Measurements from ENCODE around the gene DAPL1.

DAPL1 gene, protein sequence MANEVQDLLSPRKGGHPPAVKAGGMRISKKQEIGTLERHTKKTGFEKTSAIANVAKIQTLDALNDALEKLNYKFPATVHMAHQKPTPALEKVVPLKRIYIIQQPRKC

DNA sequence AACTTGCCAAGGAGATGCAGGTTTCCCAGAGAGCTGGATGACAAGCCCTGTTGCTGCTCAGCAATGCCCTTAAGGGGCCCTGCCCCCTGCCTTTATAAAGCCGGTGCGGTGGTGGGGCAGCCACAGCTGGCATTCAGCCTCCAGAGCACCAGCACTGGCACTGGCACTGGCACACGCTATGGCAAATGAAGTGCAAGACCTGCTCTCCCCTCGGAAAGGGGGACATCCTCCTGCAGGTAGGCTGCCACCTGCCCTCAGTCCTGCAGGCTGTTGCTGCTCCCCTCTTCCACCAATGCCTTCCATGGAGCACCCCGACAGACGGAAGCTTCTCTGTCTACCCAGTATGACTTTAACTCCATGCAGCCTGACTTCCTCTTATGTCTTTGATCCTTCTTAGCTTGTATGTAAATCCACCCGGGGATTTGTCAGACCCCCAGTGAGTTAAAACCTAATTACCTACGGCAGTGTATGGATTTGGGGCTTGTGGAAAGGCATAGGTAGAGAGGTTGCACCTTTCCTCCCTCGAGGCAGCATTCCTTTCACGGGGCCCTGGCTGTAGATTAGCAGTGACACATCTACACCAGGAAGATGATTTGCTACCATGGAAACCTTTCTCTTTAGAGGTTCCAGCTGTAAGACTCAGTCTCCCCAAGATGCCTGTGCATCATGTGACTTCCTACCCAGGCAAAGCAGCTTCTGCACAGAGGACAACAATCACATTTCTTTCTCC lies at the start of gene DAPL1:
TSS of gene DAPL1 (plus strand) at position 123 of the 730 bp plus-strand sequence. CDS start at position 179, 56 bp downstream.
- no peak for DNase-seq

DNA sequence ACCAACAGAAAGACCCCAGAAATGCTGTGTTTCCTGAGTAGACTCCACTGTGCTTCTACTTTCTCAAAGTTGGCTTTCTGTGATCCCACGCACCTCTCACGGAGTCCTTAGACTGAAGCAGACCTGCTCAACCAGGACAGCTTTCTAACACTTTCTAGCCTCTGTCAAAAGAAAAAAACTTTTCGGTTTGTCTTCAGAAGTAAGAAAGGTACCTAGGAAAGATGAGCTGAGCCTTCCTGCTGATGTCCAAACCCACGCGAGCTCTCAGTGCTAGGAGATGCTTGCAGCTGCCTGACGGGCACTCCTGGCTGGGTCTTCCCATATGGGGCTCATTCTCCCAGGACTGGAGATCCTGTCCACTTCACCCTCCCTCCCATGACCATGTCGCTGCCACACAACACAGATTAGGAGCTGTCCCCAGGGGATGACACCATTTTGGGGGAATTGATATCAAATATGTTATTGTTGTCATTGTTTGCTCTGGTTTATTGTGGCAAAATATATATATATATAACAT lies 49.2 kb upstream of the DAPL1 start:
- DNase-seq, result no peak

DNA sequence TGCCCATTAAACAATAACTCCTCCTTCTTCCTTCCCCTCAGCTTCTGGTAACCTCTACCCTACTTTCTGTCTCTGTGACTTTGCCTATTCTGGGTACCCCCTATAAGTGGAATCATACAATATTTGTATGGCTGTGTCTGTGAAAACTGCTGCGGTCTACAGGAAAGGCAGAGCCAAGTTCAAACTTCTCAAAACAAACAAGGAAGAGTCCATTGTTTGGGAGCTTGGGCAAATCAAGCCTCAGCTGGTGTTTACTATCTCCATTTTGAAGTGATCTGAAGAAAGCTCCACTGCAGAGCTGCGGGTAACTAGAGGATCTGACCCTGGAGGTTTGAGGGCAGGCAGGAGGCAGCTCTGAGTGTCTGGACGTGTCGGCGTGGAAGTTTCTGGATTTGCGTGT lies 48.6 kb upstream of the DAPL1 start:
- DNase-seq, result no peak

DNA sequence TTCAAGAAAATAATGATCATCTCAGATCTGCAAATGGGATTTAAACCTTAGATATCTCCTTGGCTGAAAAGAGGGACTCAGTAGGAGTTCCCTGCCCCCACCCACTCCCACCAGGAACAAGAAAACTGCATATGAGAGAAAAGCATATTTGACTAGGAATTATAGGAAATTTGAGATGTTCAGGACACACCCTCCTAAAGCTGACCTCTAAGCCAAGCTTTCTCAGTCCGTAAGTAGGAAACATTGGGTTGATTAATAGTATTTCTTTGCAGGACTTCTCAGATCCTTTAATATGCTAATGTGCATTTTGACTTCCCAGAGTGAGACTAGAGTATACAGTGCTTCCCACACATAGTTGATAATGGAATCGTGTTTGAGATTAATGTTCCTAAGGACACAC lies 47.8 kb upstream of the DAPL1 start:
- DNase-seq, result no peak

DNA sequence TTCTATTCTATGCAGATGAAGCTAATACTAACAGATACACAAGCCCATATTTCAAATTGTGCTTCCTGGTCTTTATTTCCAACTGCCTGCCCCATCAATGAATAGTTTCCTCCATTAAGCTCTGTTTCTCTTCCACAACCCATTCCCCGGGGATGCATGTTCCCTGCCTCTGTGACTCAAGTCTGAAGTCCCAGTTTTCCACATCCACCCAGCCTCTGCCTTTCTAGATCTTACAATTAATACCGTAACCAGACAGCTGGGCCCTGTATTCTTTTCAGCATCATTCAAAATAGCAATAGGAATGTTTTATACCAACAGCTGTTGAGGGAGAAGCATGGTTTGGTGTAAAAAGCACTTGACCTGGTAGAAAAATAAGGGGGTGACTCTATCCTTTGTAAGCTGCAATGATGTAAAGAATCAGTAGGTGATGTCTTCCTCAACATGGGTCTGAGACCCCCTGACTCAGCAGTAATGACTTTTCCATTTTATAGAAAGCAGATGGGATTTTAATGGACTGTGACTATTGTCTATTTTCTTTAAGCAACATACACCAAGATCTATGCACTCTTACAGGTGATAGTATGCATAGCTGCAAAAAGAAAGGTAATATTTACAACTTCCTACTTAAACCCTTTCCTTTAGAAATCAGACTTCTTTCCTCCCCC lies 46.1 kb upstream of the DAPL1 start:
- no peak for DNase-seq

DNA sequence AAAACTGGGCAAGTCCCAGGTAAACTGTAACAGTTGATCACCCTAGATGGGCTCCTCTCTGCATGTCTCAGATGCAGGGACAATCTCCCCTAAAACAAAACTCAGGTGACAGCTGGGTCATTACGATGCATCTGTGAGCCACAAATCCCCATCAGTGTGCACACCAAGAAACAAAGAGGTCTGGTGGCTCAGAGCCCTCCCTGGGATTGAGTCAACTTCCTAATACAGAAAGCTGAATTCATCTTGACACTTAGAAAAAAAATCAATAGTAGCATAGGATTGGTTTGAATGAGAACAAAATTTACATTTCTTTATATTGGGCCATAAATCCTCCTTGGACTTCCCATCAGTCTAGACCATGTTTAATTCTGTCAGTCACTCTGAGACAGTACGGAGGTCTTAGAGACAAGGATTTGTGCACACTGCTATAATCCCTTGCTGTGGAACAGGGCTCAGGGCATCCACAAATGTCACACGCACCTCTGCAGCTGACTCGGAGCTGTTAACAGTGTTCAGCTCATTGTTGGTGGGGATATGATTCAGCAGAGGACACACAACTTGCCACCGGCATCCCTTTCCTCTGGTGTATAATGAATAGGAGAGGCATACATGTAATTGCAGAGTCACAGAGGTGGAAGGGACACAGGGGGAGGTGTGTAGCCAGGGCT lies 44.5 kb upstream of the DAPL1 start:
- DNase-seq, result no peak

DNA sequence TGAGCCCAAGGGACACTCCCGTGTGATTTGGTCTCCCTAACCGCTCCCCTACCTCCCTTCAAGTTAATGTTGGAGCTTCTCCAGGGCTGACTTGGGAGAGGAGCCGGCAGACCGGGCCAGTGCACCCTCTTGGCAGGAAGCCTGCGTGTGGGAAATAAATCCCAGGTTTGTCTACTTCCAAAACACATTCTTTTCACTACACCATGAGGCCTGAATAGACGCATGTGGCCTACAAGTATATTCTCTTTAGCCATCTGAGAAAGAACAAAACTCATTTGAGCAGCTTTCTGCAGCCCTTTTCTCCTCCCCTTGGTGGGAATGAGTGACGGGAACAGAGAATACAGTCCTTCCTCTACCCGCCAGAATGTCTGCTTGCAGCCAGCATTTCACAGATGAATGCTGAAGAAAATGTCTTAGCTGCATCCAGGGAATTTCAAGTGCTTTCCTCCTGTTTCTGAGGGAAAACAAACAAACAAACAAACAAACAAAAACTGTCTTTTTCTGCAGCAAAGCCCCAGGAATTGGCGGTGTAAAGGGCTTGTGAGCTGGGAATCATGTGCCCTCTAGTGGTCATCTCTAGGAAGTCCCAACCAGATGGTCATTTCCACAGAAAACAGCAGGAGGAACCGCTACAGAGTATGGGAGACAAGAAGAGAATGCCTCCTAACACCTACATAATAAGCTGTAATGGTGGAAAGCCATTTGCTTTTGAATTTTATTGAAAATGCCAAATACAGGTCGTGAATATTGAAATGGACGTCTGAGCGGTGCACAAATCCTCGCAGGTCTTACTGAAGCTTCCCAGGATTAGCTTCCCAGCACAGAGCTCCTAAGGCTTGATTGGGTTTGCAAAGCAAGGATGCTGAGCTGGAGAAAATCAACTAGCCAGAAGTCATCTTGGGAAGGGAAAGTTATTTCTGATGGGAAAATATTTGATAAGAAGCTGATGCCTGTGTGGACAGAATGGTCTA lies 41.2 kb upstream of the DAPL1 start:
- DNase-seq, result no peak

DNA sequence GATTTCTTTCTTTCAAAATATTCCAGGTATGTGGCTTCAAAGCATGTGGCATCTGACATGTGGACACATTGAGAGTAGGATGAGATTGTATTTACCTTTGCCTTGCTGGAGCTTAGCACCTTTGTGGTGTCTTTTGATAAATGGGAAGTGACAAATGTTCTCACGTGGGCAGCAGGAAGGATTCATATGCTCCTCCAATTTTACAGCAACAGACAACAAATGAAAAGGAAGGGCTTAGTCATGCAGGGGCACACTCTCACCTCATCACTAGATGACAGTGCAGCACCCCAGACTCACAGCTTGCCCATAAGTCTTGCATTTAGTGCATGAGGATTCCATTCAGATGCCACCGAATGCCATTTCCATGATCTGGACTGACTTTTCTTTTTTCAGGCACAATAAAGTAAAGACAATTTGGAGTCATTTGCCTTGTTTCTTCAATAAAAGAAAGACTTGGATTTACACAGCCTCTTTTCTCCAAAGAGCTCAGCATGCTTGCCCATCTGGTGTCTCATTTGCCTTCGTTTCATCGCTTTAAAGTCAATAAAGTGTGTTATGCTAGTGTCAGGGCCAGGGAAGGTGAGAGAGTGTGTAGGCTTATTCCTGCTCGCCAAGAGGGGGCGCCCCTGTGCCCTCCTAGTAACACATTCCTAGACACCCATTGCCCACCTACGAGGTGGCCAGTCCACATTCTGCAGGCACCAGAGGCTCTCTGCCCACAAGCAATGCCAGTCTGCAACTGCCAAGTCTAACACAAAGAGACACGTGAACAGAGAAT lies 39.6 kb upstream of the DAPL1 start:
- no peak for DNase-seq

DNA sequence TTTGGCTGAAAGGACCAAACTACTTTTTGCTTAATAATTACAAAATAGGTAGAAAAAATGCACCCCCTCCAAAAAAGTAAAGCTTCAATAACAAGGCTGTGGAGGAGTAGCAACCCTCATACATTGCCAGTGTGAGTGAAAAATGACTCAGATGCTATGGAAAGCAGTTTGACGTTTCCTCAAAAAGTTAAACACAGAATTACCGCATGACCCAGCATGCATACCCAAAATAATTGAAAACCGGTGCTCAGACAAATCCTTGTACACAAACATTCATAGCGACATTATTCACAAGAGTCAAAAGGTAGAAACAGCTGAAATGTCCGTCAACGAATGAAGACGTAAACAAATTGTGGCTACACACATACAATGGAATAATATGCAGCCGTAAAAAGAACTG lies 38.8 kb upstream of the DAPL1 start:
- no peak for DNase-seq

DNA sequence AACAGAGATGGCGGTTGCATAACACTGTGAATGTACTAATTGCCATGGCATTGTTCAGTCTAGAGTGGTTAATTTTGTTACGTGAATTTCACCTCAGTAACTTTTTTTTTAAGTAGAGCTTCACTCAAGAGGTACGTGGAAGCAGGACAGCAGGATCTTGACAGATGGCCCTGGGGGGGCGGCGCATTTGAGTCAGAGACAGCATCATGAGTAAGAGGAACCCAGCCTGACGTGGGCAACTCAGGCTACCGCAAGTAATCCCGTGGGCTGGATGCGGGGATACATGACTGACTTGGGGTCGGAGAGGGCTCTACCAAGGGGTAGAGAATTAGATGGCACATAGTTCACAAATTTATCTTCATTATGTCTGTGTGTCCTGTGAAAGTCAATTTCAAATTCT lies 38.1 kb upstream of the DAPL1 start:
- DNase-seq, result no peak

DNA sequence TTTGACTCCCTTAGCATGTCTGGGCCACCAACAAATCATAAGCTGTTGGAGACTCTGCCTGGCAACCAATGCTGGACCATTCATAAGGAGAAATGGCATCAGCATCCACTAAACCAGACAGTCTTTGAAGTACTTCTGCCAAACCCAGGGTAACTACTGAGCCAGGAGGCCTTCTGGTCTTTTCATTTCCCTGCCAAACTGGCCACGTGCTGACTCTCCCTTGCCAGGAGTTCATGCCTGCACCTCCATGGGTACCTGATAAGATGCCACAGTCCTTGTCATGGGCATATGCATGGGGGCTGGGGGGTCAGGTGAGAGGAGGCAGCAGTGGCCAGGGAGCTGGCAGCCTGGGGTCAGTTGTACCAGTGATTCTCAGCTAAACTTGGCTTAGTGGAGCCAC lies 34.2 kb upstream of the DAPL1 start:
- DNase-seq, result no peak

DNA sequence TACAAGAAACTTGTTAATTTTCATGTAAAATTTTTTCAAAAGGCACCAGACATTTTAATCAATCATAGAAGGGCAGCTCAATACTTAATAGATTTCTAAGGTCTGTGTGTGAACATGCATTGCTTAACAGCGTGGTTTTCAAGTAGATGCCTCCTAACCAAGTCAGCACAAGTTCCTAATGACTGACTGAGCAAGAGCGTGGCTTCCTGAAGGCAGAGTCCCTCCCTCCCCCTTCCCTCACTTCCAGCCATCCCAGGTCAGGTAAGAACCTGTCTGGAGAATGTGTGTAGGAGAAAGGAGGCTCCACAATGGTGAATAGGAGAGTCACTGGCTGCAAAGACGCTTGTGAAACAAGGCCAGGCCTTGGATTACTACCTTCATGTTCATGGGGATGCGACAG lies 33.5 kb upstream of the DAPL1 start:
- DNase-seq, result no peak

DNA sequence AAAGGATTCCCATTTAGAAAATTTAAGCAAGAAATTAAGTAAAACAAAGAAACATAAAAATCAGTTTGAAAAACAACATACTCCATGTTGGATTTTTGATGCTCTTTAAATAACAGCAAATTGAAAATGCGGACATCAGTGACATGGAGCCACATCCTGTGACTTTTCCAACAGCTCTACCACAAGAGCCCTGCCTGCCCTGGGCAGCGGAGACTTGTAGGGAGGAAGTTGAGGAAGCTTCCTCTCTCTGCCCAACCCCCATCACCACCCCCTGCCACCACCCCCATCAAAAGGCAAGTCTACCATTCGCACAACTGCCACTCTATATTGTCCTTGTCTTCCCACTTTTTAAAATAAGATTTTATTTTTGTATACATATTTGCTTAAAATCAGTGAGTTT lies 32.8 kb upstream of the DAPL1 start:
- no peak for DNase-seq

DNA sequence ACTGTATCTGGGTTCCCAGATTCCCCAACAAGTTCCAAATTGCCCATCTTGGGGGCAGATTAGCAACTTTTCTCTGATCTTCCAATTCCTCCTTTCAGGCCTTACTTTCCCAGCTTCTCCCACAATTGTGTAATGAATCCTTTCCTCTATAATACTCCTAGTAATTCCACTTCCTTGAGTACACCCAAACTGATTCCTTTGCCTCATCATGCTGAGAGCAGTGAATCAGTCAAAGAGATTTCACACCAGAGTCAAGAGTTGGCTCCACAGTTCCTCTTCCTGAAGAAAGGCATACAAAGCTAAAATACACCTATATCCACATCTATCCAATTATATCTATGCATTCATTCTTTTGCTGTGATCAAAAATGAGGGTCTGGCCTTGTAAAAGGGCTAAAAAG lies 28.6 kb upstream of the DAPL1 start:
- no peak for DNase-seq

DNA sequence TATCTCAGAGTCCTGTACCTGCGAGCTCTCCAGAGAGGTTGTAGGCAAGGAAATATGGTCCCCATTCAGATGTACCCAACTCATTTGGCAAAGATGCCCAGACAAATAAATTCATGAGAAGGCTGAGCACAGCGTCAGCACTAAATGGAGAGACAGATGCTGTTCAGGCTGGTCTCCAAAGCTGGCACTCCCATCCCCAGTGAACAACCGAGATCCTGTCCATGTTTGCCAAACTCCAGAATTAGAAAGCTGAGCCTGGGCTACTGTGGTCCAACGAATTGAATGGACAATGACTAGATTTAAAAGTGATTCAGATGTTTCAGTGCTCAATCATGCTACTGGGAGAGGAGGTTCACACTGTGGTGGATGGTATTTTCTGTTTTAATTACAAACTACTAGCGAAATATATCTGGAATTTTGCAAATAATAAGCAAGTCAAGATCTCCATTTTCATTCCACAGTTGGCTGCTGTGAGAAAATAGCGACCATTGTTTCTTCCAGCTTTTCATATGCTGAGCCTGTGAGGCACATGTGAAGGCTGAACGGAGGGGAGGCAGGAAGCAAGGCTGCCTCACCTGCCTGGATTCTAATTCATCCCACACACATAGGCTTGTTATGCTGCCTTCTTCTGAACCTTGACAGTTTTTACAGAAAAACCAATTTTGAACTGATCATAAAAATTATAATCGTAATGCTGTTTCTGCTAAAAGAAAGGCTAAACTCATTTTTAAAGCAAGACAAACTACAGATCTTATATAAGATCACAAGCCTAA lies 22.6 kb upstream of the DAPL1 start:
- DNase-seq, result no peak

DNA sequence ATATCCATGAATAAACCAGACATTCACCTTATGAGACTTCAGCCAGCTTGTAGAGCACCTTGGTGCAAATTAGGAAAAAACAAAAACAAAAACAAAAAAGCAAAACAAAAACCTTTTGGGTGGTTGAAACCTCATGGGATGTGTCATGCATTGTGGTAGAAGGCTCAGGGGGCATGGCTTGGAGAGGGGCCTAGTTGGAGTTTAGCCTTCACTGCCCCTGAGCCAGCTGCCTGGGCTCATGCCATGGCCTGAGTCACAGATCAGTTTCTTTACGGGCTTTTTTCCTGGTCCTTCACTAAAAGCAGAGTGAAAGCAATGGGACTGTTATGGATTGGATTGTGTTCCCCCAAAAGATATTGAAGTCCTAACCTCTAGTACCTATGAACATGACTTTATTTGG lies 22.0 kb upstream of the DAPL1 start:
- no peak for DNase-seq

DNA sequence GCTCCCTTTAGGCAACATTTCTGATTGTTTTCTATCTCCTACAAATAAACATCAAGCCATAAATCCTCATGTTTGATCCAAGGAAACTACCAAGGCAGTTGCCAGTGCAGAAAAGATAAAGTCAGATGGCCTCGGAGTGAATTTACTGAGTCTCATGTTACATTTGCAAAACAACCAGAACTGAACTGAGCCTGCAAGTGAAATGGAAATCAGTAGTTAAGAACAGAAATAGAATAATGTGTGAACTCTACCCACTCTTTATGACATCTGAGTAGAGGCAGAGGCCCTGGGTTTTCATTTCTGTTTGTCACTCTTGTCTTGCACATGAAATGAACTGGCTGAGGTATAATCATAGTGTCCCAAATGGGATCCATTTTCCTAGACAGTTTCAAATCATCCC lies 20.4 kb upstream of the DAPL1 start:
- no peak for DNase-seq

DNA sequence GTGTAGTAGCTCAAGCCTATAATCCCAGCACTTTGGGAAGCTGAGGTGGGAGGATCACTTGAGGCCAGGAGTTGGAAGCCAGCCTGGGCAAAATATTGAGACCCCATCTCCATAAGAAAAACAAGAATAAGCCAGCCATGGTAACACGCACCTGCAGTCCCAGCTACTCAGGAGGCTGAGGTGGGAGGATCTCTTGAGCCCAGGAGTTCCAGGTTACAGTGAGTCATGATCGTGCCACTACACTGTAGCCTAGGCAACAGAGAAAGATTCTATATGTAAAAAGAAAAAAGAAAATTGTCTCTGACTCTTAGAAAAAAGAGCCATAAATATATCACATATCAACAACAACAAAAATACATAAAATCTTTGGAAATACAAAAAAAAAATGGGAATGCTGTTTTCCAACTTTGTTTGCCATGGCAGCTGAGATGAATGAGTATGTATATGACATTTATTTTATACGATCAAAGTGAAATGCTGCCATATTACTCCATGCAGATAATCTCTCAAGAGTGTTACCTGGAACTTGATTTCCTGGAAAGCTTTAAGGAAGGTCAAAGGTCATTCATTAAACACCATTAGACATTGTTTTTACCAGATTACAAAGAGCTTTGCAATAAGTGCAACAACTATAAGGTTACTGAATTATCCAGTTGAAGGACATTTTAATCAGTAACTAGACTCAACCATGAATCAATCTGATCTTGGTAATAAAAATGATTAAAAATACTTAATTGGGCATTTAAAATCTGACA lies 19.7 kb upstream of the DAPL1 start:
- DNase-seq, result no peak

DNA sequence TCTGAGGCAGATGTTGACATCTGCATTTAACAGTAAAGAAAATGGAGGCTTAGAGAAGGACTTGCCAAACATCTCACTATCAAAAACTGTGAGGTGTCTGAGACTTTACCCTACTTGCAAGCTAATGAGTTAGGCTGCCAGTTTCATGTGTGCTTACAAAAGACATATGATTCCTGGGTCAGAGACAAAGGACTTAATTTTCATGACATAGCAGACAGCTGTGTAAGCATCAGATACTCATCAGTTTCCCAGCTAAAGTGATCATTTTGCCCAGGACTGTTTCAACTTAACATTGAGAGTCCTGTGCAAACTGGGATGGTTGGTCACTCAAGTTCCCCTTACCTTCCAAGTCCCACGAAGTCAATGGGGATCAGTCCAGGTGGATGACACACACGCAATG lies 18.9 kb upstream of the DAPL1 start:
- DNase-seq, result no peak

DNA sequence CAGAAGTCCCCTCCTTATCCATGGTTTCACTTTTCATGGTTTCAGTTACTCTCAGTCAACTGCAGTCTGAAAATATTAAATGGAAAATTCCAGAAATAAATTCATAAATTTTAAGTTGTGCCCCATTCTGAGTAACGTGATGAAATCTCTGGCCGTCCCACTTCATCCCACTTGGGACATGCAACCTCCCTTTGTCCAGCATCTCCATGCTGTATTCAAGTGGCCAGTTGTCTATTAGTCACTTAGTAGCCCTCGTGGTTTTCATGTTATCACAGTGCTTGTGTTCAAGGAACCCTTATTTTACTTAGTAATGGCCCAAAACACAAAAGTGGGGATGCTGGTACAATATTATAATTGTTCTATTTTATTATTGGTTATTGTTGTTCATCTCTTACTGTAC lies 18.0 kb upstream of the DAPL1 start:
- no peak for DNase-seq

Measured in stimulated activated naive CD4-positive, alpha-beta T cell treated with Interleukin-2 at 50 U/mL for 16 hours (primary cell).